BE2C (cell line): ENCODE data around the gene ARHGEF4.

Source experiments
- DNase-seq: peaks from one replicate; pipeline ENCODE4 v3.0.0-alpha.2; 2020
- H3K27me3 ChIP-seq: fragments of 250-450 bp; sonication (Bioruptor Pico); 2 replicates; pipeline ENCODE4 v1.5.1; 2020; ENCODE audit warnings: mild to moderate bottlenecking
- H3K36me3 ChIP-seq: fragments of 250-450 bp; sonication (Bioruptor Pico); 2 replicates; pipeline ENCODE4 v1.5.1; 2020; ENCODE audit warnings: mild to moderate bottlenecking
- H3K4me1 ChIP-seq: fragments of 250-450 bp; sonication (Bioruptor Pico); 2 replicates; pipeline ENCODE4 v1.5.1; 2020
- H3K4me3 ChIP-seq: 2 replicates; pipeline ENCODE4 v1.5.1; 2011; ENCODE audit warnings: low read depth, low read length
- H3K9me3 ChIP-seq: fragments of 250-450 bp; sonication (Bioruptor Pico); 2 replicates; pipeline ENCODE4 v1.5.1; 2020
- TF ChIP-seq, protein P1 (sequence below): IDR thresholded peaks from 2 replicates; pipeline ENCODE4 v1.5.1; 2012; ENCODE audit warnings: mild to moderate bottlenecking, low read depth, low read length

Gene ARHGEF4

DNA sequence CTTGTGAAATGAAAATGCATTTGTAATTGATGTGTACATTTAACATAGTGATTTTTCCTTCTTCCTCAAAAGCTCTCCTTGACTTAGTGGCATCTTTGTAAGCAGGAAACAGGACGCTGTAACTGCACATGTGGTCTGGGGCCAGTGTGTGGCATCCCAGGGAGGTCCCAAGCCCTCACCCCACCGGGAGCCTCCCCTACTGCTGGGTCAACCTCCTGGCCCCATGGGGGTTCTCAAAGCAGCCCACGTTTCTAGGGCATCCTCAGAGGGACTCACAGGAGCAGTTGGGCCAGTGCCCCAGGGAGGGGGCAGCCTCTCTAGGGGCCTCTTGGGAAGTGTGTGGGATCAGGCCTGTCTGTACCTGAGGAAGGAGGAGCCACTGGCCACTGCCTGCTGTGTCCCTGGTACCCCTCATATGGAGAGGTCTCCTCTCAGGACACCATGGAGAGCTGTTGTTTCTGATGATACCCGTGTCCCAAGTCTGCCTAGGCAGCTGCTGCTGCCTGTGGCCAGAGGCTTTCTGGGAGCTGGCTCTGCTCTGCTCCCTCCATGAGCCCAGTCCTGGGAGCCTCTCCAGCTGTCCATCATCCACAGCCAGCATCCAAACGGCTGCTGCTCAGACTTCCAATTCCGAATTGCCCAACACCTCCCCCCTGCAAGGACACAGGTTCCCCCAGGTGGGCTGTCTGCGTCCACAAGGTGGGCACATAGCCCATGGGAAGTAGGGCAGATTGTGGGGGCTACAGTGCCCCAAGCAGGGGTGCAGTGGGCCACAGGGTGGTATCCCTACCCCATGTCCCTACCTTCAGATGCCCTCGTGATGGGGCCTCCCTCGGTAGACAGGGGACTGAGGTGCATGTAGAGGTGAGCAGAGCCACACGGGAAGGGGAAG lies 13.4 kb downstream of the ARHGEF4 start:
- no peaks in the 10 kb centered on the region for H3K36me3 ChIP-seq
- no peak for DNase-seq
- no peaks in the 10 kb centered on the region for H3K27me3 ChIP-seq
- TF ChIP-seq, protein P1, sequence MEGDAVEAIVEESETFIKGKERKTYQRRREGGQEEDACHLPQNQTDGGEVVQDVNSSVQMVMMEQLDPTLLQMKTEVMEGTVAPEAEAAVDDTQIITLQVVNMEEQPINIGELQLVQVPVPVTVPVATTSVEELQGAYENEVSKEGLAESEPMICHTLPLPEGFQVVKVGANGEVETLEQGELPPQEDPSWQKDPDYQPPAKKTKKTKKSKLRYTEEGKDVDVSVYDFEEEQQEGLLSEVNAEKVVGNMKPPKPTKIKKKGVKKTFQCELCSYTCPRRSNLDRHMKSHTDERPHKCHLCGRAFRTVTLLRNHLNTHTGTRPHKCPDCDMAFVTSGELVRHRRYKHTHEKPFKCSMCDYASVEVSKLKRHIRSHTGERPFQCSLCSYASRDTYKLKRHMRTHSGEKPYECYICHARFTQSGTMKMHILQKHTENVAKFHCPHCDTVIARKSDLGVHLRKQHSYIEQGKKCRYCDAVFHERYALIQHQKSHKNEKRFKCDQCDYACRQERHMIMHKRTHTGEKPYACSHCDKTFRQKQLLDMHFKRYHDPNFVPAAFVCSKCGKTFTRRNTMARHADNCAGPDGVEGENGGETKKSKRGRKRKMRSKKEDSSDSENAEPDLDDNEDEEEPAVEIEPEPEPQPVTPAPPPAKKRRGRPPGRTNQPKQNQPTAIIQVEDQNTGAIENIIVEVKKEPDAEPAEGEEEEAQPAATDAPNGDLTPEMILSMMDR = no peak
- H3K9me3 ChIP-seq = no peaks in the 10 kb centered on the region
- no peak overlapping the region for H3K4me3 ChIP-seq
- no peaks in the 10 kb centered on the region for H3K4me1 ChIP-seq

DNA sequence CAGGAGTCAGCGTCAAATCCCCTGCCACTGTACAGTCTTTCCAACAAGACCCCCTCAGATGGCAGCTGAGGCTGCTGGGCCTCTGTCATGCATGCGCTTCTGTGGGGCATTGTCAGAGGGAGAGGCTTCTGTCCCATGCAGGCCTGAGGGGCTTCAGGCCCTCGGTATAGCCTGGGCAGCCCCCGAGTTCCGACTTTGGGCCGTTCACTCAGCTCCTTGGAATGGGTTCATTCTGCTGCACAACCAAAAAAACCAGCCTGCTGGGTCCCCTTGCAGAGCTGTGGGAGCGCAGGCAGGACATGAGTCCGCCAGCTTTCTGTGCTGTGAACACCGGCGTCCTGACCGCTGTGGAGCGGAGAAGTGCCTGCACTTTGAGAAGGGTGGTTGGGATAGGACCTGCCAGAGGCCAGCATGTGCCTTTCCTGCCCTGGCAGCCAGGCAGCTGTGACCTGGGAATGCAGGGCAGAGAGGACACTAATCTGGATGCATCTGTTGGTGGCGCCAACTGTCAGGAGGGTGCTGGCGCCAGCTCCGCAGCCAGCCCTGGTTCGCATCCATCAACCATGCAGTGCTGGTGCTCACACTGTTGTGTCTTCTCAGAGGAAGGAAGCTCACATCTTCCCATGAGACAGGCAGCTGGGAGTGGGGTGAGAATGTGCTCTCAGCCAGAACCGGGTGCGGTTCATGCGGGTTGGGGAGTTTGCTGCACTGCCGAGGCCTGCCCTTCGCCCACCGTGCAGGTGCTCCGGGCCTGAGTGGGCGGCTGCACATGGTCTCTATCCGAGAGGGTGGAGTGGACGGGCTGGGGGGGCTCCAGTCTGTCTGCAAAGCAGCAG lies 14.3 kb downstream of the ARHGEF4 start:
- Histone ChIP-seq H3K27me3 (no peaks in the 10 kb centered on the region), H3K9me3 (no peaks in the 10 kb centered on the region), H3K36me3 (no peaks in the 10 kb centered on the region), H3K4me3 (no peak overlapping the region), H3K4me1 (no peaks in the 10 kb centered on the region)
- DNase-seq = no peak
- TF ChIP-seq, protein P1 = no peak

DNA sequence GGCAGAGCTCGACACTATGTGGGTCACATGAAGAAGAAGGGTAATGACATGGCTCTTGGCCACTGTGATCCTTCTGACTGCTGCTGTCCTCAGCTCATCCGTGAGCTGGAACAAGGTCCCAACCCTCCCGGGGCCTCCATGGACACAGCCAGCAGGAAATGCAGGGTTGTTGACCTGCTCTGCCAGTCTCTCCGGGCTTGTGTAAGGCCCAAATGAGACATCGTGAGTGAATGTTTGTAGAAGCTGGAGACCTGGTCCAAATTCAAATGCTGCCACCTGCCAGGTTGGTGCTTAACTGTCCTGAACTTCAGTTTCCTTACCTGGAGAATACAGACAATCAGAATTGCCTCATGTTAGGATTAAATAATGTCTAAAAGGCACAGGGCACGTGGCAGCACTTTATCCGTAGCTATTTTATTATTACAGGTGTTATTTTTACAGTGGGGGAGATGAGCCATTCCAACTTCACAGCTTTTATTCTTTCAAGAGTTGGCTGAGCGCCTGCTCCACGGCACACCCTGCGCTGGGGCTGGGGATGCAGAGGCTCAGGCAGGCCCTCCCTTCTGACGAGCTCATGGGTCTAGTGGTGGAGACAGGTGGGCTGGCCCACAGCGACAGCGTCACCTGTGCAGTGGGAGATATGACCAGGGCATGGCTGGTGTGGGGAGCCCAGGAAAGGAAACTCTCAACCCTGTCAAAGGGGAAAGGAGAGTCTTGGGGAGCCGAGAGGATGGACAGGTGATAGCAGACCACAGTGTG lies 15.1 kb downstream of the ARHGEF4 start:
- H3K9me3 ChIP-seq = no peaks in the 10 kb centered on the region
- H3K27me3 ChIP-seq = no peaks in the 10 kb centered on the region
- H3K4me1 ChIP-seq = no peaks in the 10 kb centered on the region
- H3K4me3 ChIP-seq = no peak overlapping the region
- no peak for DNase-seq
- no peaks in the 10 kb centered on the region for H3K36me3 ChIP-seq
- TF ChIP-seq, protein P1 = no peak

DNA sequence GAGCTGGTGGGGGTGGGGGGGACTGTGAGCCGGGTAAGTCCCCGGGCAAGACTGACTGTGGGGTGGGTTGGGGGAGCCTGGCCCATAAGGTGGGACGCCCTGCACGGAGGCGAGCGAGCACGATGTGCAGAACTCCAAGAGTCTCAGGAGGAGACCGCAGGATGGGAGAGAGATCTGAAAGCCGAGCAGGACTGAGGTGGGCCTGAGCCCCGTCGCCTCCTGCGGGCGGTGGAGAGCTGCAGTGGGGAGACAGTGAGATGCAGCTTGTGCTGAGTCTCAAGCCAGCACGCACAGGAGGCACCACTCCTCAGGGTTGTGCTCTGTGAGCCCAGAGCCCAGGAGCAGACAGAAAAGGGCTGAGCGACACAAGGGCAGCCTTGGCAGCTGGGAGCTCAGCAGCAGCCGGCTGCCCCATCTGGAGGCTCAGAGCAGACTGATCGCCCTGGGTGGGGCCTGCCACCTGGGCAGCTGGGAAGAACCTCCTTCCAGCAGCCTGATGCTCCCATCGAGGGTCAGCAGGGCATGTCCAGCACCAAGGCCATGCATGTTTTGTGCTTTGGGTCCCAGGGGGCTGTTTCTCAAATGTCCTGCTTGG lies 15.9 kb downstream of the ARHGEF4 start:
- no peaks in the 10 kb centered on the region for H3K36me3 ChIP-seq
- H3K27me3 ChIP-seq = no peaks in the 10 kb centered on the region
- H3K4me3 ChIP-seq = no peak overlapping the region
- no peaks in the 10 kb centered on the region for H3K4me1 ChIP-seq
- DNase-seq = no peak
- H3K9me3 ChIP-seq = no peaks in the 10 kb centered on the region
- TF ChIP-seq, protein P1 = no peak

DNA sequence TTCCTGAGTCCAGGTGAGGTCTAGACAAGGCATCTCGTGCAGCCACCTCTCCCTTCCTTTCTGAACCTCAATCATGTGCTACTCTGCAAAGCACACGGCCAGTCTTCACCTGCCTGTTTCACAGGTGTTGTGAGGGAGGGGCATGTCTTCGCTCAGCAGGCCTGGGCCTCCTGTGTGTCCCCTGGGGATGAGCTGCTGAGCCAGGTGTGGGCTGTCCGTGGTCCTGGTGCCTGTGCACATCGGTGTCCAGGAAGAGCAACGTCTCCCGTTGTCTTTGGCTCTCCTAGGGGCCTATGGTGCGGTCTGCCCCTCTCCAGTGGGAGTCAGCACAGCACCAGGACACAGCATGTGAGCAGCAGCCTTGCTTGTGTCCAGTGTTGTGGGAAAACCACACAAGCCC lies 16.7 kb downstream of the ARHGEF4 start:
- no peaks in the 10 kb centered on the region for H3K36me3 ChIP-seq
- no peaks in the 10 kb centered on the region for H3K27me3 ChIP-seq
- H3K4me1 ChIP-seq = no peaks in the 10 kb centered on the region
- TF ChIP-seq, protein P1 = no peak
- no peak for DNase-seq
- H3K9me3 ChIP-seq = no peaks in the 10 kb centered on the region
- H3K4me3 ChIP-seq = no peak overlapping the region
